NK-92 (cell line): ENCODE results near the gene DYNC1H1.

Source experiments
- DNase-seq: peaks from one replicate; lab custom pipeline; 2025; ENCODE audit not compliant: unreplicated experiment; lab: John Stamatoyannopoulos, UW

The DYNC1H1 gene

DNA sequence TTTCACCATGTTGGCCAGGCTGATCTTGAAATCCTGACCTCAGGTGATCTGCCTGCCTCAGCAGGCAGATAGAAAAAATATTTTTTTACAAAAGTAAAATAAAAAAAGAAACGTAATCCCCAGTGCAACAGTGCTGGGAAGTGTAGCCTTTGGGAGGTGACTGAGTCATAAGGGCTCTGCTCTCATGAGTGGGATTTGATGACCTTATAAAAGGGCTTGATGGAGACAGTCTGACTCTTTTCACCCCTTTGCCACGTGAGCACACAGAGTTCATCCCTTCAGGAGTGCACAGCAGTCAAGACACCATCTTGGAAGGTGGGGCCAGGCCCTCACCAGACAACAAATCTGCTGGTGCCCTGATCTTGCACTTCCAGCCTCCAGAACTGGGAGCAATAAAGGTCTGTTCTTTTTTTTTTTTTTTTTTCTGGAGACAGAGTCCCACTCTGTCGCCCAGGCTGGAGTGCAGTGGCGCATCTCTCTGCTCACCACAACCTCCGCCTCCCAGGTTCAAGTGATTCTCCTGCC is 24.7 kb upstream of the DYNC1H1 start:
- DNase-seq, result no peak

GRCh38 chr14:101944451-101944850 is 19.9 kb upstream of the DYNC1H1 start:
- no peak for DNase-seq

DNA sequence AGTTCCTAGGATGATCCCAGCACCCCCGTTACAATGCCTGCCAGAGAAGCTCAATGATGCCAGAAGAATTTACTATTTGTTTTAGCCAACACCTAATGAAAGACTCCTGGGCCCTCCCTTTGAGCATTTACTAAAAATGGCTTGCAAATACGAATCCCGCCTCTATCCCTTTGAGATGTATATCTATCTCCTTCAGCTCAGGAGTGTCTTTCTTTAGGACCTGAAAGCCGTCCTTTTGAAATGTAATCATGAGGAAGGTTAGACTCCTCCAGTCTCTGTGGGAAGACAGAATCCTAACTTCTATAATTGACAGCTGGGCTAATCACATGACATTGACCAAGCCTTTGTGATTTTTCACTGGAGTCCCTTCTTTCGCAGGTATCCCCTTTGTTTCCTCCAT is 19.2 kb upstream of the DYNC1H1 start:
- no peak for DNase-seq

DNA sequence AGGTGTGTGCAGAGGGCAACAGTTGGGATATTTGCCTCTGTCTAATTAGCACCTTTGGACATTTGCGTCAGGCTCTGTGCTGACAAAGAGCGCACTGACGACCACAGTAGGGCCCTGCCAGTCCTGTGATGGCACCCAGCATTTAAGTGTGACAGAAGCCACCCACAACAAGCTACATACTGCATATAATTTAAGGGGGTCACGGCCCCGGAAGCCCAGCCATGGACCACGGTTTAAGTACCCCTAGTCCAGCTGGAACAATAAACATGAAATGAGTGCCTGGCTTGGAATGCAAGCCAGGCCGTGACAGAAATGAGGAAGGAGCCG is 16.8 kb upstream of the DYNC1H1 start:
- no peak for DNase-seq

GRCh38 chr14:101947904-101948665 is 16.3 kb upstream of the DYNC1H1 start:
- peak; percentile 96 for DNase-seq

GRCh38 chr14:101948666-101949216 is 15.6 kb upstream of the DYNC1H1 start:
- no peak for DNase-seq

DNA sequence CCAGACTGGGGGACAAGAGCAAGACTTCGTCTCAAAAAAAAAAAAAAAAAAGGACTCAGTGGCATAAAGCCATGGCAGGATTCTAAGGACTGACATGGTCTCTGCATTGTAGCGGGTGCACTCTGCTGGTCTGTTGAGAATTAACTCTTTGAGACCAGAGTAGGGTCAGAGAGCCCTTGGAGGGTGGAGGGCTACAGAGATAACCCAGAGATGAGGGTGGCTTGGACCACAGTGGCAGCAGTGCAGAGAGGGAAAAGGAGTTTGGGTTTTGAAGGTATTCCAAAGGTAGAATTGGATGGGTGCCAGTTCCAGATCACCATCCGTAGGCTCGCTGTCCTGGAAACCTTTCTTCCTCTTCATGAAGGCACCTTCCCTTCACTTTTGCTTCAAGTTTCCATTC is 14.3 kb upstream of the DYNC1H1 start:
- DNase-seq, result no peak

DNA sequence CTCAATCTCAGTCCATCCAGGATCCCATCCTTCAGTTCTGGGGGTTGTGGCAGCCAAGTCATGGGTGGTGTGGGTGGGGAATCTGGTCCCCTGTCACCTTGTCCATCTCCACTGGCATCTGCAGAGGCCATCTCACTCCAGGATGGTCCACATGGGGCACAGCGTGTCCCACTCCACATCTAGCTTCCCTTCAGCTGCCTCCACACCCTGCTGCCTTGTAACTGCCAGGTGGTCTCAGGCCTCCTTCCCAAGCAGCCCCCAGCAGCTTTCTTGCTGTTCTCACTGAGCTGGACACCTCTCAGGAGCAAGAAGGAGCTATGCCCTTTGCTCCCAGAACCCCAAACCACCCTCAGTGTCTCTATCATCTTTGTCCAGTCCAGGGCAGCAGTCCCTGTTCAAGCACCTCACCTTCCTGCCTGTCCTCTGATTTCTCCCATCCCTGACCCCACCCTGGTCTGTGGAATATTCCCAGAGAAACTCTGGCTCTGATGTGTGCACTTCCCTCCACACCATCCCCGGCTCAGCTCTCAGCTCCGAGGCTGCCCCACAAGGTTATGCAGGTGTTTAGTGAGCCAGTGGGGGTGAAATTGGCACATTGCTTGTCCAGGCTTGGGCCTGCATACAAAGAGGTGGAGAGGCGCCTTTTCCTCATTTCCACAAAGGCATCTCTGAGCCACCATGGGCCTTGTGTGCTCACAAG is 13.7 kb upstream of the DYNC1H1 start:
- DNase-seq, result no peak

DNA sequence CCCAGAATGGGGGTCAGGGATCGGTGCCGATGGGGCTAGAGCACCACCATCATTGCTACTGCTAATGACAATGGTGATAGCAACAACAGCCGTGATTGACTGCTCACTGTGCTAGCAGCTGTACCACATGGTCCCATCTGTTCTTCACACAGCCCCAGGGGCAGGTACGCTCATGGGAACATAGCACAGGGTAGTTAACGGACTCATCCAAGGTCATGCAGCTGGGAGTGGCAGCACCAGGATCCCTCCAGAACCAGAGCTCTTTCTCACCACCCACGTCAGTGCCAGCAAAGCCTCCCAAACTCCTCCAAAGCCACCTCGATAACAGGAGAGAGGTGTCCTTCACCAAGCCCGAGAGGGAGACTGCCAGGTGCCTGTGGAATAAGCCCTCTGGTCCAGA is 11.2 kb upstream of the DYNC1H1 start:
- no peak for DNase-seq

GRCh38 chr14:101954501-101954900 is 9.9 kb upstream of the DYNC1H1 start:
- DNase-seq, result no peak

DNA sequence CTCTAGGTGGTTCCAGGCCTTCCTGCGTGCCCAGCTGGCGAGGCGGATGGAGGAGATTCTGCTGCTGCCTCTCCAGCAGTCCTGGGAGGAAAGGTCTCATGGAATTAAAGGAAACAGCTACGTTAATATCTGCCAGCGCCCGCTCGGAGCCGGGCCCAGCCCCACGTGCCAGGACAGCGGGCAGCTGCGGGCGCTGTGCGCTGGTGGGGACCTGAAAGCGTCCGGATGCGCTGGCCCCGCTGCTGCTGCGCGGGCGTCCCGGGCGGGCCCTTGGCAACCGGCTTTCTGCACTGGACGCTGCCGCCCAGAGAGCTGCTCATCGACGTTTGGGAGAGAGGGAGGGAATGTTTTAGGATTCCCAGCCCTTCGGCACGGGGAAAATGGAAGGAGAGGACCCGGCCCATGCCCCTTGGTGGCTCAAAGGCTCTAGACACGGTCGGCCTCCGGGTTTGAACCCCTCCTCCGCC is 8.6 kb upstream of the DYNC1H1 start:
- DNase-seq, result no peak

DNA sequence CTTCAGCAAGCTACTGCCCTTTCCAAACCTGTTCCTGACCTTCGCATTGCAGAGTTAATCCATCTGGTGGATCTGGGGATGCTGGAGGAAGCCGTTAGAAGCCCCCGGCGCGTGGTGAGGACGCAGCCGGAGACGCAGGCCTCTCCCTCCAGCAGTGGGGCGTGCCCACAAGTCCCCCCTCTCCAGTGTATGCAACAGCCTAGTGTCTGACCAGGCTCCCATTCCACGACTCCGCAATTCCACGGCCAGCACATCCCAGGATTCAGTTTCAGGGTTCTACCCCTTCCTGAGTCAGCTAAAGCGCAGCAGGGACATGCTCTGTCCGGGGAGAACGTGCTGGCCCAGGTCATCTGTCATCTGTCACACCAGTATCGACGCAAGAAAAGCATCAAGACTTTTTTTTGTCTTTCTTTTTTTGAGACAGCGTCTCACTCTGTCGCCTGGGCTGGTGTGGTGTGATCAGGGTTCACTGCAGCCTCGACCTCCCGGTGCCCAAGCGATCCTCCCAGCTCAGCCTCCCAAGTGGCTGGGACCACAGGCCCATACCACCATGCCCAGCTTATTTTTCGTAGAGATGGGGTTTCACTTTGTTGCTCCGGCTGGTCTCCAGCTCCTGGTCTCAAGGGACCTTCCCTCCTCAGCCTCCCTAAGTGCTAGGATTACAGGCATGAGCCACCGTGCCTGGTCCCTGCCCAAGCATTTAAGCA is 8.0 kb upstream of the DYNC1H1 start:
- no peak for DNase-seq

- DNase-seq, result no peak
Observed at GRCh38 chr14:101957406-101958234, 6.8 kb upstream of the DYNC1H1 start.

DNA sequence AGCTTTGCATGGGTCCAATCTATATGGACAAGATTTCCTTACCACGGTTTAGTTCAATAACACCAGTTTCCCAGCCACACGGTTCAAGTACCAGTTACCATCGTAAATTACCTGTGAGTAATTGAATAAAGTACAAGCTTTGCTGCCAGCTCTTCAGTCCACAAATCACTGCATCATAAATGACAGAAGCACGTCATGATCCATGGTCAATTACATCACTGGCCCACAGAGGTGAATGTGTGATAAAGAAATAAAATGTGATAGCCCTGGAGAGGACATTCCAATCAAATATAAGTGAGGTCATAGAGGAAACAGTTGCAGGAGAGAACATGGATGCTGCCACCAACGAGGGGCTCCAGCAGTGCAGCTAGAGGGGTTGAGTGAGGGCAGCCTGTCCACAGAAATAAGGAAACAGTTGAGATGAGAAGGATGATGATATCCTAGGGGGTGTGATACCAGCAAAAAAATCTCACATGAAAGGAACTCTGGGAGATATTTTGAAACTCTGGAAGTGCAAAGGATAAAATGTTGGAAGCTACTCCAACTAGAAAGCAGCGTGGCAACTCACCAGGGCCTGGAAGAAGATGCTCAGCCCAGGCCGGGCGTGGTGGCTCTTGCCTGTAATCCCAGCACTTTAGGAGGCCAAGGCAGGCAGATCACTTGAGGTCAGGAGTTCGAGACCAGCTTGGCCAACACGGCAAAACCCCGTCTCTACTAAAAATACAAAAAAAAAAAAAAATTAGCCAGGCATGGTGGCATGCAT is 5.8 kb upstream of the DYNC1H1 start:
- DNase-seq, result no peak

- DNase-seq, result no peak
Observed at GRCh38 chr14:101959277-101959676, 5.1 kb upstream of the DYNC1H1 start.

- no peak for DNase-seq
Observed at GRCh38 chr14:101960225-101960624, 4.1 kb upstream of the DYNC1H1 start.

GRCh38 chr14:101961011-101961721 is 3.2 kb upstream of the DYNC1H1 start:
- DNase-seq, result no peak

DNA sequence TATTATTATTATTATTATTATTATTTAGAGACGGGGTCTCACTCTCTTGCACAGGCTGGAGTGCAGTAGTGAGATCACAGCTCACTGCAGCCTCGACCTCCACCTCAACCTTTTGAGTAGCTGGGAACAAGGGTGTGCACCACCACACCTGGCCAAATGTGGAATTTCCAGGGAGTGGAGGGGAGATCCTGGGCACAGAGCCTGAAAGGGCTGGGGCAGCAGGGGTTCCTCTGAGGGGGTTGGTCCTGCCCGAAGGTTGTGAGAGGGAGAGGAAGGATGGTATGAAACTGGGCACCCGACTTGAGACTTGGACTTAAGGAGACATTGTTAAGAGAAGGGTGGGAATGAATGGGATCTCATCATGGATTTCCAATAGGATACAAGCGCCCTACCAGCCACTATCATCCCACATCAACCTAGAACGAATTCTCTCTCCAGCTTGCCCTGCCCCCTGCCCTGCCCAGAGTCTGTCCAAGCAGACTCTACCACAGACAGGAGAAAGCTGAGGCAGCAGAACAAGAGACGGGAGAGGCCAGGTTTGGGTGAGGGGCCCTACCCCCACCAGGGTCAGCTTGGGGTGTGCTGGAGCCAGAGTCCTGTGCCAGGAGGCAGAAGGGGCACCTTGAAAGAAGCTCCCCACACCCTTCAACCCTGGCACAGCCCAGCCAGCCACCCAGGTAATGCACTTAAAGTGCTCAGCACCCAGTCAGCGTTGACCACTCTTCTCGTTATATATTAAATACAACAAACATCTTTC is 2.4 kb upstream of the DYNC1H1 start:
- DNase-seq, result no peak

DNA sequence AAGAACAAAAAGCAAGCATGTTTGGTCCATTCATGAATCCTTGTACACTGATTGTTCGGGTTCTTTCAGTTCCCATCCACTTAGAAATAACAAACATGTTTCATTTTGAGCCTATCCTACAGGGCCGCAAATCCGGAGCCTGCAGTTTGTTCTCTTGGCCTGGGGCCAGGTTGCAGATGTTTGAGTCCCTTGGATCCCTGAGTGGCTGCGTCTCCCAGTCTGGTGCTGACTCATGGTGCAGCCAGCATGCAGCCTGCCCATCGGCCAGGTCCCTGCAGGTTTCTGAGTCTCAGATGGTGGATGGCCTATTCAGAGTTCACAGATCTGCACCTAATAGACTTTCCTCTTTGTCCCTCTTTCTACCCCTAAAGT is 1.9 kb upstream of the DYNC1H1 start:
- DNase-seq, result no peak
